ENCODE data around the gene SNX11. TPM values are rescaled to one million over a fixed set of nuclear protein-coding genes. Genes with fewer than 3 reads are reported as not detected.

SNX11 gene
- total and polyA plus RNA-seq, 2 of the 8 experiments (the other 6 are each of a cell fraction or from before 2014, with no cell fraction given), result 21.1 to 21.4 TPM

DNA sequence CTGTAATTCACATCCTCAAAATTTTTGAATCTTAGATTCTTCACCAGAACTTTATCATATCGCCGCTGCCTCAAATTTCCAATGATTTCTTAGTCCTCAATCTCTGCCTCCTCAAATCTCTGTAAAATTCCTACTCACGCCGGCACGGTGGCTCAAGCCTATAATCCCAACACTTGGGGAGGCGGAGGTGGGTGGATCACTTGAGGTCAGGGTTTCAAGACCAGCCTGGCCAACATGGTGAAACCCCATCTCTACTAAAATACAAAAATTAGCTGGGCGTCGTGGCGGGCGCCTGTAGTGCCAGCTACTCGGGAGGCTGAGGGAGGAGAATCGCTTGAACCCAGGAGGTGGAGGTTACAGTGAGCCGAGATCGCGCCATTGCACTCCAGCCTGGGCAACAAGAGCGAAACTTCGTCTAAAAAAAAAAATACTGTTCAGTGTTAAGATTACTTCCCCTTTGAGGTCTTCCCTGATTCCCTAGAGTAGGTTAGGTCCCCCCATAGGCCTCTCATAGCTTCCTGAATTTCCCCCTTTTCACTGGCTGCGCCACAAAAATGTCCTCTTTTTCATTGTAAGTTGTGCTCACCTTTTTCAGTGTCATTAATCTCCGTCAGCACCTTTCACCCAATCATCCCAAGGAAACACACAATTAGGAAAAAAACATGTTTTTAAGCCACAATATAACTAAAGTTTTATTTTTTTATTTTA lies 5.4 kb upstream of the SNX11 start:
- 86% methylated on average over 19 of the region's 19 CpGs; no CpG with 5 or more reads in 1 of the 2 experiments for WGBS, 2 experiments (ENCODE audit: extremely low coverage in 1 of 2, insufficient coverage in 1 of 2, insufficient read length in 1 of 2, insufficient replicate concordance in 2 of 2, low coverage in 1 of 2, low lambda C conversion rate in 2 of 2, missing lambda C conversion rate in 1 of 2)
- no peak overlapping the region; the same call in 1 of the 2 replicates for H4K8ac ChIP-seq (ENCODE audit: extremely low read depth, insufficient read depth, low read length)
- ChIA-PET POLR2A (ENCODE audit: partially characterized antibody) (interaction anchor here (0.6 to 10.9 kb wide), 7 partner anchors 9 to 70 kb away, joined by 3 to 112 read pairs (median 4); partner anchors contain the start of gene NFE2L1), CTCF (ENCODE audit: partially characterized antibody) (interaction anchor here (1.2 to 7.7 kb wide), 5 partner anchors 22 to 84 kb away, joined by 3 to 58 read pairs (median 5); no protein-coding TSS in a partner anchor)
- H3K9ac ChIP-seq (replicated peaks in 1 of 4; ENCODE audit: extremely low read depth in 1 of 4, low read depth in 3 of 4, low read length in 3 of 4), result no peak overlapping the region
- TF ChIP-seq EGR1 (IDR thresholded peaks at IDR 0.05; ENCODE audit: borderline replicate concordance, low read depth, low read length), result no peak
- peak overlapping the region; percentile 67 to 84; a peak in 3 of 4 replicates for H3K4me2 ChIP-seq (ENCODE audit: insufficient read depth in 1 of 2, low read depth in 2 of 2, low read length in 2 of 2)
- no peak overlapping the region for H3K56ac ChIP-seq (replicated peaks; ENCODE audit: insufficient read length, low read depth, low read length)
- peaks cover 5% of the 10 kb centered on the region for H3K79me1 ChIP-seq (ENCODE audit: low read depth, low read length)
- H3K9me3 ChIP-seq (ENCODE audit: insufficient read depth in 2 of 2, low read depth in 1 of 2, low read length in 1 of 2), result no peaks in the 10 kb centered on the region
- H2AFZ ChIP-seq (ENCODE audit: low read length), result no peak overlapping the region
- no peak overlapping the region for H2BK120ac ChIP-seq (replicated peaks; ENCODE audit: low read depth, low read length)
- no peak overlapping the region for H2BK5ac ChIP-seq (ENCODE audit: low read depth, low read length)
- no peak overlapping the region for H3K23ac ChIP-seq (ENCODE audit: insufficient read length)
- H3K23me2 ChIP-seq (ENCODE audit: low read depth, low read length), result peaks cover 10% of the 10 kb centered on the region
- H4K91ac ChIP-seq (replicated peaks; ENCODE audit: insufficient read length, low read length), result no peak overlapping the region
- no peak overlapping the region for H3K4ac ChIP-seq (replicated peaks; ENCODE audit: insufficient read length, low read depth, low read length)
- H3K27ac ChIP-seq (ENCODE audit: low read depth, low read length), result no peak overlapping the region
- peaks cover 14 to 33% of the 10 kb centered on the region in 2 experiments for H3K79me2 ChIP-seq (ENCODE audit: control insufficient read depth in 1 of 2, insufficient read depth in 2 of 2, low read length in 2 of 2)
- H2BK15ac ChIP-seq (ENCODE audit: low read length), result no peak overlapping the region
- no peak overlapping the region for H2BK20ac ChIP-seq (ENCODE audit: low read length)
- peaks cover 3 to 8% of the 10 kb centered on the region in 2 experiments for H4K20me1 ChIP-seq (replicated peaks in 1 of 2; ENCODE audit: control insufficient read depth in 1 of 2, insufficient read depth in 2 of 2, low read length in 2 of 2)
- H3K36me3 ChIP-seq (ENCODE audit: control insufficient read depth in 2 of 4, insufficient read depth in 4 of 4, low read length in 3 of 4), result peaks cover 0 to 3% (median 0%) of the 10 kb centered on the region in 4 experiments; a peak in 1 of 8 replicates
- no peak overlapping the region for H3K14ac ChIP-seq (ENCODE audit: insufficient read length)
- peaks cover 0 to 3% (median 0%) of the 10 kb centered on the region in 4 experiments; a peak in 2 of 7 replicates for H3K4me1 ChIP-seq (replicated peaks in 1 of 4; ENCODE audit: control insufficient read depth in 3 of 4, insufficient read depth in 4 of 4, low read length in 3 of 4)
- H2BK12ac ChIP-seq (ENCODE audit: low read depth, low read length), result no peak overlapping the region
- FAIRE-seq, result no peak
- H4K5ac ChIP-seq (ENCODE audit: insufficient read length, low read depth, low read length), result no peak overlapping the region
- H3K18ac ChIP-seq (ENCODE audit: extremely low read depth, low read length), result no peak overlapping the region
- no peaks in the 10 kb centered on the region for H3K27me3 ChIP-seq (replicated peaks in 1 of 4; ENCODE audit: control insufficient read depth in 3 of 4, extremely low read depth in 1 of 4, insufficient read depth in 3 of 4, low read length in 3 of 4)
- H3K4me3 ChIP-seq (ENCODE audit: extremely low read depth in 1 of 4, insufficient read depth in 2 of 4, low read depth in 3 of 4, low read length in 4 of 4), result peak overlapping the region in 2 of 4 experiments; percentile 87 to 94; a peak in 4 of 8 replicates
- DNase-seq (ENCODE audit: low read depth in 1 of 2, low spot score in 2 of 2), result no peak
- H2AK5ac ChIP-seq (ENCODE audit: low read depth, low read length), result no peak overlapping the region
